Caki2 (cell line): ENCODE data around the gene CLMN. TPM values are rescaled to one million over a fixed set of nuclear protein-coding genes. Genes with fewer than 3 reads are reported as not detected.
A peak's percentile ranks its signal among the peaks of the same experiment; 100 is the strongest.

Experiments used
- DNase-seq: peaks from one replicate; pipeline ENCODE4 v3.0.0-alpha.2; 2015; ENCODE audit warnings: low read depth
- in situ Hi-C: cut with HindIII; loops from 2 replicates; pipeline ENCODE4 v1.10.0; 2016; ENCODE audit warnings: low sequenced_read_pairs, low pct_unique_long_range_greater_than_20kb, mixed read lengths
- total RNA-seq: library from RNA; depleted of rRNA; stranded (reverse); fragments of >200 nt; shearing (Covaris generic); gene quantifications from 2 replicates; pipeline ENCODE4 v1.2.3, GENCODE V29; 2014; ENCODE audit warnings: low replicate concordance

CLMN gene
- total RNA-seq, 1 experiment from 2014 or later: 4.3 TPM

DNA sequence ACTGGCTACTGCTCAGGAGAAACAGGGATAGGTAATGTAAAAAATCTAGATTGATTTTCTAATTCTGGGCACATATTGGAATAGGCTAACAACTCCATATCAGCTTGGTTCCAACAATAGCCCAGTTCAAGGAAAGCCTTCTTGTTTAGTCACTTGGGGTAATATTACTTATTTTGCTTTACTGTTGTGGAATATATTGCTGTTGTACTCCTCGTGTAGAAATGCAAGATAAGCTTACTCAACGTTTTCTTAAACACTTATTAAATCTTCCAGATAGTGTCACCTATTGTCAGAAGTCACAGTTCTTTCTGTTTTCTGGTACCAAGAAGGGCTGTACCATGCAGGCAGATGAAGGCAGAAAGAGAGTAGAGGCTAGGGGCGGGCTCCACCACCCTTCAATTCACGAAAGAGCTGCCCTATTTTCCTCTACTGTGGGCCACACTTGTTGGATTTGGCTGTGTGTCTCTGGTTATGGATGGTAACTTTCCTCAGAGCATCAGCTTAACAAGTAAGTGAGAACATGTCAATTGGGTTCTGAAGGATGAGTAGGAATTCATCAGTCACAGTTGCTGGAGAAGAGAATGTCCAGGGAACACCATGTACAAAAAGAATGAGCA, 38.0 kb downstream of the CLMN start:
- in situ Hi-C loops: no loop called here
- no peak for DNase-seq

GRCh38 chr14:95275494-95275893, 44.2 kb downstream of the CLMN start:
- no peak for DNase-seq
- in situ Hi-C loops: no loop called here

DNA sequence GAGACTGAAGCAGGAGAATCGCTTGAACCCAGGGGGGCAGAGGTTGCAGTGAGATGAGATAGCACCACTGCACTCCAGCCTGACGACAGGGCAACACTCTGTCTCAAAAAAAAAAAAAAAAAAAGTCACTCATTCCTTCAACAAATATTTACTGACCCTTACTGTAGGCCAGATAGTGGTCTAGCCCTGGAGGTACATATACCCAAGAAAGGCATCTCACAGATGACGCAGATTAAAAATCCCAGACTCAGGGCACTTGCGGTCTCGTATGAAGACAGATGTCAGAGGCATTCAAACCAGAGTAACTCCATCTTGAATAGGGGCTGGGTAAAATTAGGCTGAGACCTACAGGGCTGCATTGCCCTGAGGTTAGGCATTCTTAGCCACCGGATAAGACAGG, 44.8 kb downstream of the CLMN start:
- in situ Hi-C loops: no loop called here
- DNase-seq: no peak

- DNase-seq: no peak
- in situ Hi-C loops: no loop called here
Observed at GRCh38 chr14:95274279-95274678, 45.4 kb downstream of the CLMN start.

DNA sequence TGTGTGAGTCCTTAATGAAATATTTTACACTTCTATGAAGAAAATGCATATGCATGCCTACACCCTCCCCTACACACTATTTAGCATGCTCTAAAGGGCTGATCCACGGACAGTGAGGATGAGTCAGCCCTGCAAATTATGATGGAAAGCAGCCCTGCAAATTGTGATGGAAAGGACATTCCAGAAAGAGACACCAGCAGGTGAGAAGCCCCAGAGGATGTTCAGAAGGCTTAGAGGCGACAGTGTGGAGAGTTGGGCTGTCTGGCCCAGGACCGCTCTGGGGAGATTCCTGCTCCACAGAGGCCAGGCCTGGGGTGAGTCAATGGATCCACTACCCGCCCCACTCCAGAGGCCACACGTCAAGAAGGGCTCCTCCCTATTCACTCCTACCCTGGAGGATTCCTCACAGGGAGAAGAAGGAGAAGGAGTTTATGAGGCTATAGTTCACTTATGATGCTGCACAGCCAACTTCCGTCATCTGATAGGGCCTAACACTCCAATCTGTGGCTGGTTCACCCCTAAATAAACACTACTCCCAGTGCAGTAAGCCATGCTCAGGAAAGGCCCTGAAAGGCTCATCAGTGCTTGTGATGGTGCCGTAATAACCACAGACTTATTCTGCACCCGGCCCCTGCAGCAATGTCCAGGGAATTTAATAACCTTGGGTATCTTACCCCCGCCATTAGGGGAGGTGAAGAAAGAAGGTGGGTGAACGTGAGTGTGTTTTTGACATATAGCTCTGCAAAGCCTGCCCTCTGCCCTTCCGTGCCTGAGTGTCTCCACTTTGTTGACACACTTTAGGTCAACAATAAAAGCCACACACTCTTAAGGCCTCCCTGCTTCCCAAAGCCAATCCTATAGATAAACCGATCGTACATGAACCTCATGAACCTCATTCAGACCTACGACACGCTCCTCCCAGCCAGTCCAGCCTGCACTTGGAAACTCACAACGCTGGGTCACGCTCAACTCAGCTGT, 46.4 kb downstream of the CLMN start:
- in situ Hi-C loops: no loop called here
- DNase-seq: no peak

GRCh38 chr14:95272057-95272456, 47.7 kb downstream of the CLMN start:
- DNase-seq: no peak
- in situ Hi-C loops: no loop called here

DNA sequence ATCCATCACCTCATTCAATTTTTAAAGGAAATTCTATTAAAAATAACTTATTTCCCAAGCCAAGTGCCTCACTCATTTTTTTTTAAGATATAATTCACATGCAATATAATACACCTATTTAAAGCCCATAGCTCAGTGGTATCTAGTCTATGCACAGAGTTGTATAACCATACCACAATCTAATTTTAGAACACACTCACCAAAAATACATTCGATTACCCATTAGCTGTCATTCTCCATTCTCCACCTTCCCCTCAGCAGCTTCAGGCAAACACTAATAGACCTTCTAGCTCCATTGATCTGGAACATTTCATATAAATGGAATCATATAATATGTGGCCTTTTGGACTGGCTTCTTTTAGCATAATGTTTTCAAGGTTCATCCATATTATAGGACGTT, 49.5 kb downstream of the CLMN start:
- in situ Hi-C loops: no loop called here
- no peak for DNase-seq

- no peak for DNase-seq
- in situ Hi-C loops: no loop called here
Observed at GRCh38 chr14:95269493-95269892, 50.2 kb downstream of the CLMN start.

- in situ Hi-C loops: no loop called here
- no peak for DNase-seq
Observed at GRCh38 chr14:95268350-95268749, 51.4 kb downstream of the CLMN start.

DNA sequence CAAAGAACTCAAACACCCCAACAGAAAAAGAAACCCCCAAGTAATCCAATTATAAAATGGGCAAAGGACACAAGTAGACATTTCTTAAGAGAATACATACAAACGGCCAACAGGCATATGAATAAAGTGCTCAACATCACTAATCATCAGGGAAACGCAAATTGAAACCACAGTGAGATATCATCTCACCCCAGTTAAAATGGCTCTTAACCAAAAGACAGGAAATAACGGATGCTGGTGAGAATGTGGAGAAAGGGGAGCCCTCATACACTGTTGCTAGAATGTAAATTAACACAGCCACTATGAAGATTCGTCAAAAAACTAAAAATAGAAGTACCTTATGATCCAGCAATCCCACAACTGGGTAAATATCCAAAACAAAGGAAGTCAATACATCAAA, 52.4 kb downstream of the CLMN start:
- in situ Hi-C loops: no loop called here
- no peak for DNase-seq

DNA sequence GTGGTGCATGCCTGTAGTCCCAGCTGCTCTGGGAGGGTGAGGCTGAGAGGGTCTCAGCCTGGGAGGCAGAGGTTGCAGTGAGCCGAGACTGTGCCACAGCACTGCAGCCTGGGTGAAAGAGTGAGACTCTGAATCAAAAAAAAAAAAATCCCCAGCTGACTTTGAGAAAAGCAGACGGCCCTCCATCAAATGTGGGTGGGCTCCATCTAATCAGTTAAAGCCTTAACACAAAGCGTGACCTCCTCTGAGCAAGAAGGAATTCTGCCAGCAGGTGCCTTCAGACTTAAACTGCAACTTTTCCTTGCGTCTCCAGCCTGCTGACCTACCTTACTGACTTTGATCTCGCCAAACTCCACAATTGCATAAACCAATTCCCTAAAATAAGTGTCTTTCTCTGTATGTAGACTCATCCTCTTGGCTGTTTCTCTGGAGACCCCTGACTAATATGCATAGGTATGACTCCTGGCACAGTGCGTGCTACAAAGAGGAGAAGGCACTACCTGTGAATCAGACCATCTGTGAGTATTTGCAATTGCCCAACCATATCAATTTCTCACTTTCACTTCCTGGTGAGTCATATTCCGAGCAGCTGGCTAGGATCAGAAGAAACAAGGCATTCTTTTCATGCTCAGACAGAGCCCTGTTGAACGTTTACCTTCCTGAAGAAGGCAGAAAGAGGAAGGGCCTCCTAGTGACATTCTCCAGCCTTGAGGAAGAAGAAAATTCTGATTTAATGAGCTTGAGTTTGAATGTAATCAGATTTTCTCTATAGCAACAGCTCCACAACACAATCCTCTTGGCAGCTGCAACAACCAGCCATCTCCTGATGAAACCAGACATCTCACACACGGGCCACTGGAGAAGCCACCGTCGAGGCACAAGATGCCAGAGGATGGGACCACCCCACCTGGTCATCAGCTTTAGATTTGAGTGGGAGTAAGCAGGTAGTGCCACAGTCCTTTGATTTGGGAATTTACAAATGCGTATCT, 54.3 kb downstream of the CLMN start:
- in situ Hi-C loops: no loop called here
- peak; percentile 96 for DNase-seq

DNA sequence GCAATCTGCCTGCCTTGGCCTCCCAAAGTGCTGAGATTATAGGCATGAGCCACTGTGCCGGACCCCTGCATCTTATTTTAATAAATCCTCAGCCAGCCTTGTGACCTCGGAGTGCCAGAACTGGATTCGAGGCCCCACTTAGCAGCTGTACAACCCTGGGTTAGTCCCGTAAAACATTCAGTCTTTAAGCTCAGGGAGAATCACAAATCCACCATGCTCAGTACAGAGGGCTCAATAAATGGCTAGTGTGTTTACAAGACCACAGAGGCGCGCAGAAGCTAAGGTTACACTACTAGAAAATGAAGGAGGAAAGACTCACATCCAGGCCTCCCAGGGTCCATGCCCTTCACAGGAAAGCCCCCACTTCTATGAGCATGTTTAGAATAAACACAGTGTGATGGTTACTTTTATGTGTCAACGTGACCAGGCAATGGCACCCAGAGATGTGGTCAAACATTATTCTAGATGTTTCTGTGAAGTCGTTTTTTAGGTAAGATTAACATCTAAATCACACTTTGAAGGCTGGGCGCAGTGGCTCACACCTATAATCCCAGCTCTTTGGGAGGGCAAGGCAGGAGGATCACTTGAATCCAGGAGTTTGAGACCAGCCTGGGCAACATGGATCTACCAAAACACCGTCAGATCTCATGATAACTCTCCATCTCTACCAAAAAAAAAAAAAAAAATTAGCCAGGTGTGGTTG, 55.3 kb downstream of the CLMN start:
- DNase-seq: no peak
- in situ Hi-C loops: no loop called here

DNA sequence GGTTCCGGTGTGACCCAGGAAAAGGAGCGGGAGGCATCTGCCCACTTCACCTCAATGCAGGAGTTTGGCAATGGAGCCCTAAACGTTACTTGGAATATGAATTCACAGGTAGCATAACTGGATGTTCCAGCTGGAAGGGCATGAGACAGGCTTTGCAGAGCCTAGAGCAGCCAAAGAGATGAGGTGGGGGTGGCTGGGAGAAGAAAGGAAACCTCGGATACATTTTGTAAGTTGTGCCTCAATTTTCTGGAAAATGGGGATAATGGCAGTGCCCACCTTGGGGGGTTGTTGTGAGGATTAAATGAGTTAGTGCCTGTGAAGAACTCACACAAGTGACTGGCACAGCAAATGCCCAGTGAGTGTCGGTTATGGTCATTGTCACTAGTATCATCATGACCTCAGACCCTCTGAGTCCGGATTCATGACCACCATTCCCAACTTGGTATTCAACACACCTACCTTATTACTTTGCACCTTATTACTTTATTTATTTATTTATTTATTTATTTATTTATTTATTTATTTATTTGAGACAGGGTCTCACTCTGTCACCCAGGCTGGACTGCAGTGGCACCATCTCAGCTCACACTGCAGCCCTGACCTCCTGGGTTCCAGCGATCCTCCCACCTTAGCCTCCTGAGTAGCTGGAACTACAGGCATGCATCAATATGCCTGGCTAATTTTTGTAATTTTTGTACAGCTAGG, 56.0 kb downstream of the CLMN start:
- in situ Hi-C loops: no loop called here
- DNase-seq: no peak

DNA sequence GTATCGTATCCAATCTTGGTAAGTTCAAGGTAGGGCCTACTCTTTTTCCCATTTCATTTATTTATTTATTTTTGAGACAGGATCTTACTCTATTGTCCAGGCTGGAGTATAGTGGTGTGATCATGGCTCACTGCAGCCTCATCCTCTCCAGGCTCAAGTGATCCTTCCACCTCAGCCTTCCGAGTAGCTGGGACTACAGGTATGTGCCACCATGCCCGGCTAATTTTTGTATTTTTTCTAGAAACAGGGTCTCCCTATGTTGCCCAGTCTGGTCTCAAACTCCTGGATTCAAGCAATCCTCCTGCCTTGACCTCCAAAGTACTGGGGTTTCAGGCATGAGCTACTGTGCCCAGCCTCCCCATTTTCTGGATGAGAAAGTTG, 57.2 kb downstream of the CLMN start:
- in situ Hi-C loops: no loop called here
- no peak for DNase-seq

DNA sequence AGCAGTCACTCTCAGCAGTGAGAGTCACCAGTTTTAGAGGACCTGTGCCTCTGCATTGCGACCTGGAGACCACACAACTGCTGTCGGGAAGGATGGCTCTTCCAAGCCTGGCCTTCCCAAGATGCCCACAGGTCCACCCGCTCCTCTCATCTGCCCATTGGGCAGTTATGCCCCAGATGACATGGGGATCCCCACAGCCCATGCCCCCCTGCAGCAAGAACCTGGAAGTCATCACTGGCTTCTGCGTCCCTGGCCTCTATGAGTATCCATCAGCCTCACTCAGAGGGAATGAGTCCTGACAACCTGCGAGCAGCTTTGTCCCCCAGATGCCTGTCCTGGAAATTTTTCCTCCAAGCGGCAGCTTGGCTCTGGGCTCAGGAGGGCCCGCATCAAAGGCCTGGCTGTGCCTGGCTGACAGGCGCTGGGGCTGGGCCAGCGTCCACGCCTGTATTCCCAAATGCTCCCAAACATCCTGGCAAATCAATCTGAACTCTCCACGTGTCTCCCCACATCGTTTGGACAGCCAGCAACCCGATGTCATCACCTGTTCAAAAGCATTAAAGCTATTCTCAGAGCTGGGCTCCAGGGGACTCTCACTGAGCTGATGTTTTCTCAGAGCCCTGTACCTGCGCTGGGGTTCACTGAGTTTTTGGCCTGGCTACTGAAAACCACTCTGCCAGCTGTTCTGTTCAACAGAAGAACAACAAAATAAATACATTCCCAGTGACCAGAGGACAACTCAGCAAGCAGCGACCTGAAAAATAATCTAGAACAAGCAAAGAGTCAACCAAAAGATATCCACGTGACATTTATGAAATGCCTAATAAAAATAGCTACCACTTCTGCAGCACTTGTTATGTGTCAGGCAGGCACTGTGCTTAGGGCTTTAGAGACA, 57.8 kb downstream of the CLMN start:
- no peak for DNase-seq
- in situ Hi-C loops: no loop called here

- in situ Hi-C loops: no loop called here
- no peak for DNase-seq
Observed at GRCh38 chr14:95260537-95261361, 59.0 kb downstream of the CLMN start.
